WTC11 (cell line): ENCODE data around the gene LHPP. TPM values are rescaled to one million over a fixed set of nuclear protein-coding genes. Genes with fewer than 3 reads are reported as not detected.
A peak's percentile ranks its signal among the peaks of the same experiment; 100 is the strongest.

Experiments
- ATAC-seq: fragments of 200-7000 bp; cut with Tn5 transposase; 2 replicates; pipeline ENCODE4 v1.10.0; 2021; ENCODE audit warnings: mild to moderate bottlenecking, moderate library complexity
- CTCF ChIA-PET: fragments of 300-600 bp; sonication (Branson Sonifier 250); formaldehyde crosslinking; loops from one replicate; lab custom pipeline; 2021; ENCODE audit warnings: antibody characterized with exemption; lab: Charles Lee
- POLR2A ChIA-PET: fragments of 350-600 bp; sonication (Branson Sonifier 250); formaldehyde crosslinking; loops from one replicate; lab custom pipeline; 2021; ENCODE audit warnings: antibody characterized with exemption; lab: Charles Lee
- DNase-seq: peaks from one replicate; pipeline ENCODE4 v3.0.0; 2021; ENCODE audit warnings: low spot score
- H3K27ac Mint-ChIP-seq: 2 replicates; pipeline ENCODE4 v1.8.0; 2021; ENCODE audit warnings: mixed read lengths
- H3K27me3 Mint-ChIP-seq: 2 replicates; pipeline ENCODE4 v1.8.0; 2021; ENCODE audit warnings: low read depth, mild to moderate bottlenecking, moderate library complexity, mixed read lengths
- H3K36me3 Mint-ChIP-seq: 2 replicates; pipeline ENCODE4 v1.8.0; 2021; ENCODE audit warnings: mixed read lengths
- H3K4me1 Mint-ChIP-seq: 2 replicates; pipeline ENCODE4 v1.8.0; 2022; ENCODE audit warnings: mixed read lengths
- H3K4me3 Mint-ChIP-seq: 2 replicates; pipeline ENCODE4 v1.8.0; 2021; ENCODE audit warnings: mild to moderate bottlenecking, moderate library complexity, mixed read lengths
- H3K9me3 Mint-ChIP-seq: 2 replicates; pipeline ENCODE4 v1.8.0; 2021; ENCODE audit warnings: mixed read lengths
- ETV6 ChIP-seq: sonication (generic); formaldehyde crosslinking; IDR thresholded peaks from 2 replicates; pipeline ENCODE4 v1.8.1; 2022; ENCODE audit warnings: mild to moderate bottlenecking, missing genetic modification reagents
- FOXJ3 ChIP-seq: sonication (generic); formaldehyde crosslinking; IDR thresholded peaks from 2 replicates; pipeline ENCODE4 v1.9.0; 2021; ENCODE audit warnings: missing genetic modification reagents, mild to moderate bottlenecking, borderline replicate concordance
- FOXP1 ChIP-seq: sonication (generic); formaldehyde crosslinking; IDR thresholded peaks from 2 replicates; pipeline ENCODE4 v1.8.0; 2022; ENCODE audit warnings: missing genetic modification reagents, mild to moderate bottlenecking, moderate library complexity, borderline replicate concordance
- HMGA2 ChIP-seq: fragments of 250-450 bp; sonication (Bioruptor Pico); IDR thresholded peaks from 2 replicates; pipeline ENCODE4 v1.4.0; 2021; ENCODE audit warnings: mild to moderate bottlenecking, moderate library complexity
- MXD4 ChIP-seq: fragments of 250-450 bp; sonication (Bioruptor Pico); IDR thresholded peaks from 2 replicates; pipeline ENCODE4 v1.8.0; 2021; ENCODE audit warnings: mild to moderate bottlenecking, moderate library complexity, borderline replicate concordance
- NFATC4 ChIP-seq: fragments of 250-450 bp; sonication (Bioruptor Pico); IDR thresholded peaks from 2 replicates; pipeline ENCODE4 v1.9.0; 2021; ENCODE audit warnings: mild to moderate bottlenecking
- NR2C2 ChIP-seq: sonication (generic); formaldehyde crosslinking; IDR thresholded peaks from 2 replicates; pipeline ENCODE4 v1.8.0; 2022; ENCODE audit warnings: mild to moderate bottlenecking, missing genetic modification reagents
- TEAD4 ChIP-seq: sonication (generic); formaldehyde crosslinking; IDR thresholded peaks from 2 replicates; pipeline ENCODE4 v1.8.0; 2022; ENCODE audit warnings: mild to moderate bottlenecking, missing genetic modification reagents
- TP53 ChIP-seq: sonication (generic); formaldehyde crosslinking; IDR thresholded peaks from 2 replicates; pipeline ENCODE4 v1.8.1; 2023; ENCODE audit warnings: mild to moderate bottlenecking, missing genetic modification reagents
- ZBTB21 ChIP-seq: sonication (generic); formaldehyde crosslinking; IDR thresholded peaks from 2 replicates; pipeline ENCODE4 v1.8.1; 2023; ENCODE audit warnings: mild to moderate bottlenecking, missing genetic modification reagents, borderline replicate concordance
- ZNF121 ChIP-seq: sonication (generic); formaldehyde crosslinking; IDR thresholded peaks from 2 replicates; pipeline ENCODE4 v1.8.0; 2023; ENCODE audit warnings: missing genetic modification reagents
- ZNF219 ChIP-seq: sonication (generic); formaldehyde crosslinking; IDR thresholded peaks from 2 replicates; pipeline ENCODE4 v1.8.0; 2023; ENCODE audit warnings: missing genetic modification reagents, mild to moderate bottlenecking, borderline replicate concordance
- ZNF396 ChIP-seq: fragments of 250-450 bp; sonication (Bioruptor Pico); IDR thresholded peaks from 2 replicates; pipeline ENCODE4 v1.8.0; 2021; ENCODE audit warnings: mild to moderate bottlenecking, moderate library complexity, borderline replicate concordance
- ZNF423 ChIP-seq: fragments of 250-450 bp; sonication (Bioruptor Pico); IDR thresholded peaks from 2 replicates; pipeline ENCODE4 v2.1.2; 2022; ENCODE audit warnings: mild to moderate bottlenecking, moderate library complexity
- total RNA-seq: library from RNA; stranded (reverse); gene quantifications from 3 replicates; pipeline ENCODE4 v1.2.3, GENCODE V29; 2021
- TF ChIP-seq, protein P1 (sequence below): fragments of 250-450 bp; sonication (Bioruptor Pico); IDR thresholded peaks from 2 replicates; pipeline ENCODE4 v2.1.2; 2022; ENCODE audit warnings: mild to moderate bottlenecking, moderate library complexity
- TF ChIP-seq, protein P2 (sequence below): sonication (generic); formaldehyde crosslinking; IDR thresholded peaks from 2 replicates; pipeline ENCODE4 v1.8.0; 2022; ENCODE audit warnings: mild to moderate bottlenecking, missing genetic modification reagents
- TF ChIP-seq, protein P3 (sequence below): sonication (generic); formaldehyde crosslinking; IDR thresholded peaks from 2 replicates; pipeline ENCODE4 v1.8.1; 2023; ENCODE audit warnings: mild to moderate bottlenecking, missing genetic modification reagents
- TF ChIP-seq, protein P4 (sequence below): fragments of 250-450 bp; sonication (Bioruptor Pico); IDR thresholded peaks from 2 replicates; pipeline ENCODE4 v1.9.0; 2021; ENCODE audit warnings: mild to moderate bottlenecking, borderline replicate concordance

The LHPP gene
- total RNA-seq, 1 experiment from 2014 or later, result 33.2 TPM

DNA sequence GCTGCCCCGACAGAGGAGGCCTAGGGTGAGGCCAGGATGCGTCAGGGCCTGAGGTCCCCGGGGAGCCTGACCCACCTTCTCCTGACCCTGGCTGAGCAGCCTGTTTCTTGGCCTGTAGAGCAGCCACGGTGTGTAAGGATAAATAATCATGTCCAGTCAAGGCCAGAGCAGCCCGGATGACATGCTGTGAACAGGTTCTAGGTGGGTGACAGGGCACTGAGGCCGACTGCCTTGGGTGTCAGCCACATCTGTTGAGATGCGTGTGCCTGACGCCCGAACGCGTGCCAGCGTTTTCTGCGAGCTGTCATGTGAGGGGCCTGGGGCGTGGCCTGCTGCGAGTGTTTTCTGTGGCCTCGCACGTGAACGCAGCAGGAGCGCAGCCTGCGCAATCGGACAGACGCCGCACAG lies 164.2 kb downstream of the LHPP start:
- TF ChIP-seq ETV6 (CRISPR knock-in tag), result no peak
- no peak for TF ChIP-seq TP53 (CRISPR knock-in tag)
- TF ChIP-seq MXD4 (CRISPR knock-in tag), result no peak
- TF ChIP-seq FOXJ3, result no peak
- TF ChIP-seq, protein P1, sequence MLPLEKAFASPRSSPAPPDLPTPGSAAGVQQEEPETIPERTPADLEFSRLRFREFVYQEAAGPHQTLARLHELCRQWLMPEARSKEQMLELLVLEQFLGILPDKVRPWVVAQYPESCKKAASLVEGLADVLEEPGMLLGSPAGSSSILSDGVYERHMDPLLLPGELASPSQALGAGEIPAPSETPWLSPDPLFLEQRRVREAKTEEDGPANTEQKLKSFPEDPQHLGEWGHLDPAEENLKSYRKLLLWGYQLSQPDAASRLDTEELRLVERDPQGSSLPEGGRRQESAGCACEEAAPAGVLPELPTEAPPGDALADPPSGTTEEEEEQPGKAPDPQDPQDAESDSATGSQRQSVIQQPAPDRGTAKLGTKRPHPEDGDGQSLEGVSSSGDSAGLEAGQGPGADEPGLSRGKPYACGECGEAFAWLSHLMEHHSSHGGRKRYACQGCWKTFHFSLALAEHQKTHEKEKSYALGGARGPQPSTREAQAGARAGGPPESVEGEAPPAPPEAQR, result no peak
- TF ChIP-seq, protein P2, sequence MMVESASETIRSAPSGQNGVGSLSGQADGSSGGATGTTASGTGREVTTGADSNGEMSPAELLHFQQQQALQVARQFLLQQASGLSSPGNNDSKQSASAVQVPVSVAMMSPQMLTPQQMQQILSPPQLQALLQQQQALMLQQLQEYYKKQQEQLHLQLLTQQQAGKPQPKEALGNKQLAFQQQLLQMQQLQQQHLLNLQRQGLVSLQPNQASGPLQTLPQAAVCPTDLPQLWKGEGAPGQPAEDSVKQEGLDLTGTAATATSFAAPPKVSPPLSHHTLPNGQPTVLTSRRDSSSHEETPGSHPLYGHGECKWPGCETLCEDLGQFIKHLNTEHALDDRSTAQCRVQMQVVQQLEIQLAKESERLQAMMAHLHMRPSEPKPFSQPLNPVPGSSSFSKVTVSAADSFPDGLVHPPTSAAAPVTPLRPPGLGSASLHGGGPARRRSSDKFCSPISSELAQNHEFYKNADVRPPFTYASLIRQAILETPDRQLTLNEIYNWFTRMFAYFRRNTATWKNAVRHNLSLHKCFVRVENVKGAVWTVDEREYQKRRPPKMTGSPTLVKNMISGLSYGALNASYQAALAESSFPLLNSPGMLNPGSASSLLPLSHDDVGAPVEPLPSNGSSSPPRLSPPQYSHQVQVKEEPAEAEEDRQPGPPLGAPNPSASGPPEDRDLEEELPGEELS, result no peak
- no peaks in the 10 kb centered on the region for H3K36me3 Mint-ChIP-seq
- peaks cover 31% of the 10 kb centered on the region for H3K4me1 Mint-ChIP-seq
- H3K4me3 Mint-ChIP-seq, result no peak overlapping the region
- ChIA-PET CTCF (interaction anchor here (2.0 to 4.4 kb wide), 2 partner anchors 13 to 115 kb away, joined by 14 to 16 read pairs; no protein-coding TSS in a partner anchor), POLR2A (no interaction called here)
- H3K9me3 Mint-ChIP-seq, result no peaks in the 10 kb centered on the region
- DNase-seq (no peak), ATAC-seq (no peak)
- H3K27ac Mint-ChIP-seq, result no peak overlapping the region; the same call in 1 of the 2 replicates
- H3K27me3 Mint-ChIP-seq, result no peaks in the 10 kb centered on the region

DNA sequence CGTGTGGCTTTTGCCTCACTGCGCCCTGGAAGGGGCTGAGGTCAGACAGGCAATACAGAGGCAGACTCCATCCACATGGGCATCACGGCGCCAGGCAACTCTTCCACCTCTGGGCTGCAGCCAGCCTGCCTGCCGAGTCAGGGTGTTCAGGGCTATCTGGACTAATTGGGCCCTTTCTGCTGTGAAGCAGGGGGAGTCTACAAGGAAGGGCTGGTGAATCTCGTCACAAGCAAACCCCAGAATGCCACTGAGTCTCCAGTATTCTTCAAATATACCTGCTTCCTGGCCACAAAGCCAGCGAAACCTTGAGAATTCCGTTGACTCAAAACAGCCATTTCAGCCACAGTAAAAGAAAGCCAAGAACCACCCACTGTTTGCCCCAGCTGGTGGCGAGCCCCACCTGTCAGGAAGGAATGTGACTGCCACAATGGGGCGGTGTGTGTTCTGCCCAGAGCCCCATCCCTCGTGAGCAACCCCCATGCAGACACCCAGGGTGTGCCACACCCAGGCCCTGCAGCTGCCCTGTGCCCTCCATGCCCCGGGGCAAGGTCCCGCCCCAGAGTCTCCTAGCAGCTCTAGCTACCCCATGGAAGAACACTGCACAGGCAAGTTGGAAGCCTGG lies 165.2 kb downstream of the LHPP start:
- DNase-seq (peak; percentile 34), ATAC-seq (peak; percentile 17)
- H3K27ac Mint-ChIP-seq, result peak overlapping the region; percentile 91
- H3K4me1 Mint-ChIP-seq, result peaks cover 31% of the 10 kb centered on the region
- TF ChIP-seq NFATC4, result no peak
- no peak for TF ChIP-seq FOXP1
- 0 out of 2 replicates have a peak, but pooled peaks have one; percentile 40 for TF ChIP-seq ZNF219 (CRISPR knock-in tag)
- peak; percentile 92 for TF ChIP-seq ZNF423 (CRISPR knock-in tag)
- no peak for TF ChIP-seq ZNF396 (CRISPR knock-in tag)
- POLR2A ChIA-PET, result interaction anchor here (1.0 to 1.3 kb wide), 2 partner anchors 14 to 61 kb away, joined by 3 to 4 read pairs; no protein-coding TSS in a partner anchor
- H3K36me3 Mint-ChIP-seq, result no peaks in the 10 kb centered on the region
- CTCF ChIA-PET, result interaction anchor here (1.0 to 4.4 kb wide), 7 partner anchors 10 to 114 kb away, joined by 3 to 20 read pairs (median 7); no protein-coding TSS in a partner anchor
- no peaks in the 10 kb centered on the region for H3K9me3 Mint-ChIP-seq
- H3K4me3 Mint-ChIP-seq, result no peak overlapping the region
- H3K27me3 Mint-ChIP-seq, result no peaks in the 10 kb centered on the region

DNA sequence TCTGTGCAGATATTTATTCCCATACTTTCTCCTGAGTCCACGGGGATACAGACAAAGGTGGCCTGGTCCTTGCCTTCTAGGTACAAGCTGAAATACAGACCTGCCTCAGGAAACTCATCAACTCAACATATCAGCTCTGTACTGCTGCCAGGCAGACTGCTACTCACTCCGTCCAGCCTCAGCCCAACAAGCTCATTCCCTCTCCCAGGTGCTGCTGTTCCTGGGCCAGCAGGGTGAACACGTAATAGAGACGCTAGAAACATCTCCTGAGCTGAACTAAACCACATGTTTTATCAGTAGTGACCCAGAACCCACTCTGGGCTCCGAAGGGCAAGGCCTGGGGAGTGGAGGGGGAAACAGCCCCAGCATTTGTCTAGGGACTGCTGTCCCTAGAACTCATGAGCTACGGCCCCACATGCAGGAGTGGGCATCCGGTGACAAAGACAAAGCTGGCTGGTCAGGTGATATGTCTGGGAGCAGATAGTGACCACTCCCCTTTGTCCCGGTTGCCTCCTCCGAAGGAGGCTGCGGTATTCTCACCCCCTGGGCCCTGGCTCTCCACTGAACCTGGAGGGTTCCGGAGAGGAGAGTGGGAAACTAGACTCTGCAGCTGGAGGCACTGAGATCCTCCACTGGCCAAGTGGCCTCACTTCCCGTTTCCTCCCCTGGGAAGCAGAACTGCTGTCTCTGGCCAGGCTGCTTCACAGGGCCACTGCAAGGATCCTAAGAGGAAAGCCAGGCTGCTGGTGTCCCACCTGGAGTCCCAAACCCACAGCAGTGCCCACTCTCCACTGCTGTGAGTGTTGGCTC lies 166.4 kb downstream of the LHPP start:
- peaks cover 31% of the 10 kb centered on the region for H3K4me1 Mint-ChIP-seq
- TF ChIP-seq HMGA2 (no peak), ZNF121 (no peak), NR2C2 (no peak), TEAD4 (CRISPR knock-in tag) (no peak)
- no peaks in the 10 kb centered on the region for H3K9me3 Mint-ChIP-seq
- ChIA-PET CTCF (interaction anchor here (0.7 to 4.4 kb wide), 11 partner anchors 9 to 117 kb away, joined by 3 to 20 read pairs (median 5); no protein-coding TSS in a partner anchor), POLR2A (interaction anchor here (1.0 to 1.3 kb wide), 2 partner anchors 15 to 60 kb away, joined by 3 to 4 read pairs; no protein-coding TSS in a partner anchor)
- H3K27ac Mint-ChIP-seq, result peak overlapping the region; percentile 95
- H3K27me3 Mint-ChIP-seq, result no peaks in the 10 kb centered on the region
- ATAC-seq, result no peak
- no peak for DNase-seq
- no peaks in the 10 kb centered on the region for H3K36me3 Mint-ChIP-seq
- no peak overlapping the region for H3K4me3 Mint-ChIP-seq

DNA sequence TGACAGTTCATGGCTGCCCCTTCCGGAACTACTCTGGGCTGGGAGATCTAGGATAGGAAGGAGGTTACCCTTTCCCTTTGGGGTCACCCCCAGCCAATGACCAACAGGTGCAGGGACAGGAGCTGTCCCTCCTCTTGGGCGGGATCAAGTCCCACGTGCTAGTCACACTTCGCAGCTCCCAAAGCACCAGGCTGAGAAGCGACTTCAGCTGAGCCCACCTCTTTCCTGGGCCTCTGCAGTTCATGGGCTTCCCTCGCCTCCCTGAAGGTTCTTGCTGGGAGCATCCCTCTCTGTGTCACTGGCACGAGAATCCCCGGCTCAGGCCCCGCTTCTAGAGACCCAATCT lies 167.0 kb downstream of the LHPP start:
- Mint-ChIP-seq H3K27ac (no peak overlapping the region), H3K36me3 (no peaks in the 10 kb centered on the region), H3K9me3 (no peaks in the 10 kb centered on the region), H3K4me3 (no peak overlapping the region)
- DNase-seq (no peak), ATAC-seq (no peak)
- no peak for TF ChIP-seq ZBTB21 (CRISPR knock-in tag)
- TF ChIP-seq, protein P3, sequence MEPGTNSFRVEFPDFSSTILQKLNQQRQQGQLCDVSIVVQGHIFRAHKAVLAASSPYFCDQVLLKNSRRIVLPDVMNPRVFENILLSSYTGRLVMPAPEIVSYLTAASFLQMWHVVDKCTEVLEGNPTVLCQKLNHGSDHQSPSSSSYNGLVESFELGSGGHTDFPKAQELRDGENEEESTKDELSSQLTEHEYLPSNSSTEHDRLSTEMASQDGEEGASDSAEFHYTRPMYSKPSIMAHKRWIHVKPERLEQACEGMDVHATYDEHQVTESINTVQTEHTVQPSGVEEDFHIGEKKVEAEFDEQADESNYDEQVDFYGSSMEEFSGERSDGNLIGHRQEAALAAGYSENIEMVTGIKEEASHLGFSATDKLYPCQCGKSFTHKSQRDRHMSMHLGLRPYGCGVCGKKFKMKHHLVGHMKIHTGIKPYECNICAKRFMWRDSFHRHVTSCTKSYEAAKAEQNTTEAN, result no peak
- TF ChIP-seq, protein P4, sequence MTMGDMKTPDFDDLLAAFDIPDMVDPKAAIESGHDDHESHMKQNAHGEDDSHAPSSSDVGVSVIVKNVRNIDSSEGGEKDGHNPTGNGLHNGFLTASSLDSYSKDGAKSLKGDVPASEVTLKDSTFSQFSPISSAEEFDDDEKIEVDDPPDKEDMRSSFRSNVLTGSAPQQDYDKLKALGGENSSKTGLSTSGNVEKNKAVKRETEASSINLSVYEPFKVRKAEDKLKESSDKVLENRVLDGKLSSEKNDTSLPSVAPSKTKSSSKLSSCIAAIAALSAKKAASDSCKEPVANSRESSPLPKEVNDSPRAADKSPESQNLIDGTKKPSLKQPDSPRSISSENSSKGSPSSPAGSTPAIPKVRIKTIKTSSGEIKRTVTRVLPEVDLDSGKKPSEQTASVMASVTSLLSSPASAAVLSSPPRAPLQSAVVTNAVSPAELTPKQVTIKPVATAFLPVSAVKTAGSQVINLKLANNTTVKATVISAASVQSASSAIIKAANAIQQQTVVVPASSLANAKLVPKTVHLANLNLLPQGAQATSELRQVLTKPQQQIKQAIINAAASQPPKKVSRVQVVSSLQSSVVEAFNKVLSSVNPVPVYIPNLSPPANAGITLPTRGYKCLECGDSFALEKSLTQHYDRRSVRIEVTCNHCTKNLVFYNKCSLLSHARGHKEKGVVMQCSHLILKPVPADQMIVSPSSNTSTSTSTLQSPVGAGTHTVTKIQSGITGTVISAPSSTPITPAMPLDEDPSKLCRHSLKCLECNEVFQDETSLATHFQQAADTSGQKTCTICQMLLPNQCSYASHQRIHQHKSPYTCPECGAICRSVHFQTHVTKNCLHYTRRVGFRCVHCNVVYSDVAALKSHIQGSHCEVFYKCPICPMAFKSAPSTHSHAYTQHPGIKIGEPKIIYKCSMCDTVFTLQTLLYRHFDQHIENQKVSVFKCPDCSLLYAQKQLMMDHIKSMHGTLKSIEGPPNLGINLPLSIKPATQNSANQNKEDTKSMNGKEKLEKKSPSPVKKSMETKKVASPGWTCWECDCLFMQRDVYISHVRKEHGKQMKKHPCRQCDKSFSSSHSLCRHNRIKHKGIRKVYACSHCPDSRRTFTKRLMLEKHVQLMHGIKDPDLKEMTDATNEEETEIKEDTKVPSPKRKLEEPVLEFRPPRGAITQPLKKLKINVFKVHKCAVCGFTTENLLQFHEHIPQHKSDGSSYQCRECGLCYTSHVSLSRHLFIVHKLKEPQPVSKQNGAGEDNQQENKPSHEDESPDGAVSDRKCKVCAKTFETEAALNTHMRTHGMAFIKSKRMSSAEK (CRISPR knock-in tag), result no peak
- TF ChIP-seq, all 79 proteins: peak for 0
- H3K4me1 Mint-ChIP-seq, result peaks cover 31% of the 10 kb centered on the region
- no peaks in the 10 kb centered on the region for H3K27me3 Mint-ChIP-seq
- ChIA-PET CTCF (interaction anchor here (1.3 to 4.4 kb wide), 7 partner anchors 8 to 112 kb away, joined by 5 to 20 read pairs (median 8); no protein-coding TSS in a partner anchor), POLR2A (no interaction called here)
